Activated CD4-positive, alpha-beta T cell treated with anti-CD3 and anti-CD28 coated beads for 4 hours (primary cell): Measurements from ENCODE around the gene TBCK.
"Not testable (repeated sequence)": the region's sequence is repeated elsewhere in the genome, so short reads cannot be mapped to it uniquely, and the experiment has no call there.

Source experiments
- DNase-seq, 2 donors: peaks; one replicate each; pipeline ENCODE4 v3.0.0-alpha.2; 2020

The TBCK gene

GRCh38 chr4:106277140-106277675 is 38.8 kb downstream of the TBCK start:
- no peak for DNase-seq

- DNase-seq: no peak
Observed at GRCh38 chr4:106273831-106274230, 42.2 kb downstream of the TBCK start.

- DNase-seq: no peak
Observed at GRCh38 chr4:106270736-106271135, 45.3 kb downstream of the TBCK start.

DNA sequence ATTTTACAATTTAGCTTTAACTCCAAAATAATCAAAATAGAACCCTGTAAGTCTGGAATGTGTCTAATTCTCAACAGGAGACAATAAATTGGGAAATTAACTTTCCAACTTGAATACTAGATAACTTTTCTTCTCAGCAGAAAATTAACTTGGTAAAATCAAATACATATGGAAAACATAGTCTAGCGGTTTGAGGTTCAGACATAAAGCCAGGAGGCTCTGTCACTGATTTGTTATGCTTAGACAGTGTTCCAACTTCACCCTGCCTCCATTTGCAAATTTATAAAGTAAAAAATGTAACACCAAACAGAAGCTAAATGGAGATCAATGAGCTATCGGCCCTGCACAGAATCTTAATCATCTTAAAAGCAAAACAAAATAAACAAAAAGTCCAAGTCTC is 46.3 kb downstream of the TBCK start:
- no peak for DNase-seq

- no peak for DNase-seq
Observed at GRCh38 chr4:106268786-106269185, 47.2 kb downstream of the TBCK start.

GRCh38 chr4:106266201-106266600 is 49.8 kb downstream of the TBCK start:
- DNase-seq: no peak

- DNase-seq: no peak
Observed at GRCh38 chr4:106264331-106264728, 51.7 kb downstream of the TBCK start.

- DNase-seq: no peak
Observed at GRCh38 chr4:106263594-106264330, 52.2 kb downstream of the TBCK start.

GRCh38 chr4:106261980-106262379 is 54.0 kb downstream of the TBCK start:
- DNase-seq: no peak

GRCh38 chr4:106258145-106259045 is 57.6 kb downstream of the TBCK start:
- DNase-seq: no peak

- DNase-seq: no peak
Observed at GRCh38 chr4:106256190-106256589, 59.8 kb downstream of the TBCK start.

DNA sequence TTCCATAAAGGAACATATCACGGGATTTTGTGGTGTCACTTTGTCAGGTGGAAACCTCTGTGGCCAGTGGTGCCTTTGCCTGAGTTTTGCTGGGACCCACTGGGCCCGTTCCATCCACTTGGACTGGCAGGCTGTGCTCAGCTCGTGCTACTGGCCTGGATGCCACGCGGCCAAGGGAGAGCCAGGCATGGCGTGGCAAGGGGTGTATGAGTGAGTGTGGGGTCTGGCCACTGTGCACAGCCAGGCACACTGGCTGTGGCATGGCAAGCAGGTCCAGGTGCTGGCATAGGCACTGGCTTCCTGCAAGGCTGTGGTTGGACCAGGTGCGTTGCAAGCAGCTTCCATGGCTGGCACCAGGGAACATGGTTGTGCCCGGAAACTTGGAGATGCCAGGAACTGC is 60.8 kb downstream of the TBCK start:
- no peak for DNase-seq

DNA sequence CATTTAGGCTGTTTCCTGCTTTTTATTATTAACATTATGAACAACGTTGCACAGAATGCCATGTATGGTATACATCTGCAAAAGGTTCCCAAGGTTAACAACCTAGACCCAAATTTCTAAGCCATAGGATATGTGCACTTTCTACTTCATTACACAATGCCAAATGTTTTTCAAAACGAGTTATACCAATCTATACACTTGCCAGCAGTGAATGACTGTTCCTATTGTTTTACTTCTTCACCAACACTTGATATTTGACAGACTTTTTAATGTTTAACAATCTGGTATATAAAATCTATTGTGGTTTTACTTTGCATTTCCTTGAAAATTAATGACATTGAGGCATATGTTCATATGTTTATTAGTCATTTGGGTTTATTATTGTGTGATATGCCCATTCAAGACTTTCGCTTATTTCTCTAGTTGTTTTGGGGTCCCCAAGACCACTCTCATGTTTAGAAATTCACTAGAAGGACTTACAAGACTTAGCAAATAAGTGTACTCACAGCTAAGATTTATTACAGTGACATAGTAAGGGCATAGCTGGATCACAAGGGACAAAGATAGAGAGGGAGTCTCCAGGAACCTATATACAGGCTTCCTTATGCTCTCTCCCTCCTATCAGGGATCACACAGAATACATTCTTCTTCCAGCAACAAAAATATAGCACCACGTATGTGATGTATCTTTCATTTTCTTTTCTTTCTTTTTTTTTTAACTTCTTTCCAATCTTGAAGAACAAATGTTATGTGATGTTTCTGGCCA is 62.5 kb downstream of the TBCK start:
- no peak for DNase-seq

GRCh38 chr4:106247600-106247999 is 68.4 kb downstream of the TBCK start:
- DNase-seq: no peak

GRCh38 chr4:106246441-106246840 is 69.6 kb downstream of the TBCK start:
- no peak for DNase-seq

GRCh38 chr4:106245176-106245575 is 70.8 kb downstream of the TBCK start:
- DNase-seq: no peak

GRCh38 chr4:106240699-106241098 is 75.3 kb downstream of the TBCK start:
- DNase-seq: no peak

GRCh38 chr4:106238820-106239420 is 77.1 kb downstream of the TBCK start:
- DNase-seq: no peak

- DNase-seq: no peak
Observed at GRCh38 chr4:106231931-106232330, 84.1 kb downstream of the TBCK start.

- no peak for DNase-seq
Observed at GRCh38 chr4:106222548-106222947, 93.5 kb downstream of the TBCK start.

DNA sequence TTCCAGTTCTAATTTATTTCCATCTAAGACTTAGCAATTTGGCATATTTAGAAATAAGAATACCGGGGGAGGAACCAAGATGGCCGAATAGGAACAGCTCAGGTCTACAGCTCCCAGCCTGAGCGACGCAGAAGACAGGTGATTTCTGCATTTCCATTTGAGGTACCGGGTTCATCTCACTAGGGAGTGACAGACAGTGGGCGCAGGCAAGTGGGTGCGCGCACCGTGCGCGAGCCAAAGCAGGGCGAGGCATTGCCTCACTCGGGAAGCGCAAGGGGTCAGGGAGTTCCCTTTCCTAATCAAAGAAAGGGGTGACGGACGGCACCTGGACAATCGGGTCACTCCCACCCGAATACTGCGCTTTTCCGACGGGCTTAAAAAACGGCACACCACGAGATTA is 102.7 kb downstream of the TBCK start:
- DNase-seq: not testable (repeated sequence)

DNA sequence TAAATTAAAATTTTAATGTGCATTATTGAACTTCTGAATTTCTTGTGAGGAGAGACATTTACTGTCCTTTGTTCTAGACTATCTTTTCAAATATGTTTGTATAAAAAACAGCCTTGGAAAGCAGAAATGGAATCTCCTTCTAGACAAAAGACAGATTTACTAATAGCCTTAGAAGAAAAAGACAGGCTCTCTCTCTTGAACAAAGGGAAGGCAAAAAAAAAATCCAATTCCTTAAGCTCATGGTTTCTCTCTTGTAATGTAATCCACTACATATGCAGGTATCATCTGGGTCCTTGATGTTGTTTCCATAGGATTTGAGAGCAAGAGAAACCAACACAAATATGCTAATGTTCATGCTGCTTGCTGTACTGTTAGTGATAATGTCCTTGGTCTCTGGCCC is 106.0 kb downstream of the TBCK start:
- no peak for DNase-seq
